CD8-positive, alpha-beta memory T cell (primary cell): Measurements from ENCODE around the gene SYTL3. TPM values are rescaled to one million over a fixed set of nuclear protein-coding genes. Genes with fewer than 3 reads are reported as not detected.
"Not testable (repeated sequence)": the region's sequence is repeated elsewhere in the genome, so short reads cannot be mapped to it uniquely, and the experiment has no call there.

Experiments
- CTCF ChIA-PET: fragments of 350-600 bp; sonication (Branson Sonifier 250); formaldehyde crosslinking; loops from one replicate; lab custom pipeline; 2021; ENCODE audit warnings: antibody characterized with exemption; lab: Charles Lee
- POLR2A ChIA-PET: fragments of 350-600 bp; sonication (Branson Sonifier 250); formaldehyde crosslinking; loops from one replicate; lab custom pipeline; 2021; ENCODE audit warnings: antibody characterized with exemption; lab: Charles Lee
- DNase-seq, 5 donors: peaks; one replicate each; pipeline versions ENCODE4 v3.0.0 to v3.0.0-alpha.2; 2020 to 2022; ENCODE audit warnings: mixed read lengths in 1 of 5
- H3K27ac ChIP-seq: one replicate; pipeline ENCODE4 v1.7.0; 2013; ENCODE audit warnings: low read depth, mild to moderate bottlenecking, low read length, moderate library complexity
- H3K27me3 ChIP-seq: 2 replicates; pipeline ENCODE4 v1.7.0; 2013; ENCODE audit warnings: low read length, mild to moderate bottlenecking; ENCODE audit not compliant: insufficient read depth, poor library complexity, severe bottlenecking
- H3K36me3 ChIP-seq: 2 replicates; pipeline ENCODE4 v1.7.0; 2013; ENCODE audit warnings: mild to moderate bottlenecking, low read length, moderate library complexity; ENCODE audit not compliant: insufficient read depth
- H3K4me1 ChIP-seq: 2 replicates; pipeline ENCODE4 v1.7.0; 2013; ENCODE audit warnings: mild to moderate bottlenecking, low read length, moderate library complexity; ENCODE audit not compliant: insufficient read depth
- H3K4me3 ChIP-seq: 2 replicates; pipeline ENCODE4 v1.7.0; 2013; ENCODE audit warnings: mild to moderate bottlenecking, low read length
- H3K9me3 ChIP-seq: 2 replicates; pipeline ENCODE4 v1.7.0; 2013; ENCODE audit warnings: mild to moderate bottlenecking, low read length
- H3K27ac Mint-ChIP-seq, 8 donors: one replicate each; pipeline ENCODE4 v1.8.0; 2020 to 2021; ENCODE audit warnings: mixed read lengths in 8 of 8, mild to moderate bottlenecking in 6 of 8, inconsistent platforms in 3 of 8, moderate library complexity in 3 of 8
- H3K27me3 Mint-ChIP-seq, 2 donors: one replicate each; pipeline ENCODE4 v1.8.0; 2020 to 2021; ENCODE audit warnings: mixed read lengths in 2 of 2, mild to moderate bottlenecking in 1 of 2, moderate library complexity in 1 of 2
- H3K36me3 Mint-ChIP-seq, 3 donors: one replicate each; pipeline ENCODE4 v1.8.0; 2020 to 2021; ENCODE audit warnings: mixed read lengths in 3 of 3, inconsistent platforms in 1 of 3, mild to moderate bottlenecking in 1 of 3
- H3K4me1 Mint-ChIP-seq, 3 donors: one replicate each; pipeline ENCODE4 v1.8.0; 2020 to 2021; ENCODE audit warnings: mixed read lengths in 3 of 3, inconsistent platforms in 1 of 3, mild to moderate bottlenecking in 1 of 3
- H3K4me3 Mint-ChIP-seq, 7 donors: one replicate each; pipeline ENCODE4 v1.8.0; 2020 to 2021; ENCODE audit warnings: mixed read lengths in 7 of 7, mild to moderate bottlenecking in 6 of 7, moderate library complexity in 4 of 7, inconsistent platforms in 2 of 7
- H3K9me3 Mint-ChIP-seq, 5 donors: one replicate each; pipeline ENCODE4 v1.8.0; 2020 to 2022; ENCODE audit warnings: mixed read lengths in 5 of 5, mild to moderate bottlenecking in 3 of 5, moderate library complexity in 2 of 5, inconsistent platforms in 1 of 5
- polyA plus RNA-seq: library from polyadenylated mRNA; unstranded; fragments of 300-500 nt; fragmentation: Illumina TruSeq; gene quantifications from one replicate; pipeline ENCODE4 v1.2.3, GENCODE V29; 2021
- total RNA-seq, 2 experiments: library from RNA; stranded (reverse); gene quantifications; one replicate each; pipeline ENCODE4 v1.2.3, GENCODE V29; 2021

SYTL3 gene
- total and polyA plus RNA-seq, 3 experiments from 2014 or later = 19.5 to 102 (median 96.6) TPM

- POLR2A ChIA-PET = no interaction called here
Measured at GRCh38 chr6:158694913-158695312, 45.1 kb downstream of the SYTL3 start.

GRCh38 chr6:158697811-158698210, 48.0 kb downstream of the SYTL3 start:
- H3K4me1 Mint-ChIP-seq = peaks cover 0 to 20% (median 3%) of the 10 kb centered on the region in 3 donors
- H3K4me3 Mint-ChIP-seq = no peak overlapping the region
- POLR2A ChIA-PET = no interaction called here
- H3K9me3 Mint-ChIP-seq = no peaks in the 10 kb centered on the region
- Histone ChIP-seq H3K4me1 (no peaks in the 10 kb centered on the region), H3K4me3 (no peak overlapping the region), H3K36me3 (no peaks in the 10 kb centered on the region), H3K27me3 (no peaks in the 10 kb centered on the region), H3K9me3 (no peaks in the 10 kb centered on the region), H3K27ac (no peak overlapping the region)
- DNase-seq = no peak
- no peaks in the 10 kb centered on the region for H3K27me3 Mint-ChIP-seq
- peaks cover 0 to 59% (median 4%) of the 10 kb centered on the region in 3 donors for H3K36me3 Mint-ChIP-seq
- H3K27ac Mint-ChIP-seq = peak overlapping the region in 1 of 8 donors; percentile 52
- CTCF ChIA-PET = interaction anchor here (1.1 to 1.5 kb wide), 4 partner anchors 13 to 483 kb away, joined by 3 to 4 read pairs (median 3); no protein-coding TSS in a partner anchor

More at GRCh38 chr6:158694913-158695312, 45.1 kb downstream of the SYTL3 start:
- Mint-ChIP-seq H3K4me3 (no peak overlapping the region), H3K4me1 (peaks cover 5 to 28% (median 11%) of the 10 kb centered on the region in 3 donors), H3K27me3 (no peaks in the 10 kb centered on the region), H3K9me3 (no peaks in the 10 kb centered on the region), H3K36me3 (peaks cover 0 to 60% (median 5%) of the 10 kb centered on the region in 3 donors), H3K27ac (peak overlapping the region in 2 of 8 donors; percentile 29 to 73)
- H3K27ac ChIP-seq = no peak overlapping the region
- no peaks in the 10 kb centered on the region for H3K36me3 ChIP-seq
- no peak for DNase-seq
- H3K4me3 ChIP-seq = no peak overlapping the region
- CTCF ChIA-PET = no interaction called here
- no peaks in the 10 kb centered on the region for H3K27me3 ChIP-seq
- no peaks in the 10 kb centered on the region for H3K9me3 ChIP-seq
- H3K4me1 ChIP-seq = peaks cover 8% of the 10 kb centered on the region

GRCh38 chr6:158698931-158699330, 49.1 kb downstream of the SYTL3 start:
- H3K4me3 Mint-ChIP-seq = no peak overlapping the region
- ChIA-PET POLR2A (no interaction called here), CTCF (no interaction called here)
- H3K4me1 Mint-ChIP-seq = peaks cover 0 to 28% (median 5%) of the 10 kb centered on the region in 3 donors
- H3K9me3 ChIP-seq = no peaks in the 10 kb centered on the region
- no peak overlapping the region for H3K4me3 ChIP-seq
- H3K27ac Mint-ChIP-seq = peak overlapping the region in 1 of 8 donors; percentile 58
- no peaks in the 10 kb centered on the region for H3K27me3 ChIP-seq
- no peaks in the 10 kb centered on the region for H3K9me3 Mint-ChIP-seq
- H3K4me1 ChIP-seq = no peaks in the 10 kb centered on the region
- H3K27me3 Mint-ChIP-seq = no peaks in the 10 kb centered on the region
- H3K36me3 ChIP-seq = no peaks in the 10 kb centered on the region
- H3K36me3 Mint-ChIP-seq = peaks cover 0 to 49% (median 4%) of the 10 kb centered on the region in 3 donors
- DNase-seq = no peak
- H3K27ac ChIP-seq = no peak overlapping the region

GRCh38 chr6:158701268-158701667, 51.4 kb downstream of the SYTL3 start:
- not testable (repeated sequence) for H3K4me1 ChIP-seq, H3K9me3 ChIP-seq, DNase-seq, H3K36me3 ChIP-seq, H3K27me3 ChIP-seq, H3K4me3 ChIP-seq, H3K27me3 Mint-ChIP-seq, H3K4me3 Mint-ChIP-seq, H3K9me3 Mint-ChIP-seq, H3K27ac ChIP-seq
- CTCF ChIA-PET = interaction anchor here (0.8 to 5.6 kb wide), 4 partner anchors 11 to 272 kb away, joined by 3 to 75 read pairs (median 10); no protein-coding TSS in a partner anchor
- peaks cover 7 to 31% (median 12%) of the 10 kb centered on the region in 3 donors for H3K4me1 Mint-ChIP-seq
- peaks cover 0 to 29% (median 3%) of the 10 kb centered on the region in 3 donors for H3K36me3 Mint-ChIP-seq
- peak overlapping the region in 2 of 8 donors; percentile 62 to 78 for H3K27ac Mint-ChIP-seq
- POLR2A ChIA-PET = interaction anchor here (0.6 kb wide), 1 partner anchor 10 kb away, joined by 4 read pairs; no protein-coding TSS in a partner anchor

GRCh38 chr6:158703111-158703836, 53.4 kb downstream of the SYTL3 start:
- Mint-ChIP-seq H3K27ac (peak overlapping the region in 2 of 8 donors; percentile 38 to 74), H3K36me3 (peaks cover 0 to 28% (median 7%) of the 10 kb centered on the region in 3 donors), H3K9me3 (no peaks in the 10 kb centered on the region), H3K4me3 (peak overlapping the region in 2 of 7 donors; percentile 12 to 60), H3K4me1 (peaks cover 7 to 33% (median 12%) of the 10 kb centered on the region in 3 donors), H3K27me3 (no peaks in the 10 kb centered on the region)
- no peak overlapping the region for H3K27ac ChIP-seq
- H3K4me1 ChIP-seq = peaks cover 6% of the 10 kb centered on the region
- H3K27me3 ChIP-seq = no peaks in the 10 kb centered on the region
- ChIA-PET CTCF (interaction anchor here (0.5 to 5.6 kb wide), 38 partner anchors 12 to 431 kb away, joined by 3 to 75 read pairs (median 4); no protein-coding TSS in a partner anchor), POLR2A (interaction anchor here (1.2 kb wide), 1 partner anchor 270 kb away, joined by 4 read pairs; no protein-coding TSS in a partner anchor)
- no peaks in the 10 kb centered on the region for H3K9me3 ChIP-seq
- no peak overlapping the region for H3K4me3 ChIP-seq
- no peak for DNase-seq
- no peaks in the 10 kb centered on the region for H3K36me3 ChIP-seq

GRCh38 chr6:158703837-158704822, 54.3 kb downstream of the SYTL3 start:
- POLR2A ChIA-PET = interaction anchor here (1.2 kb wide), 1 partner anchor 269 kb away, joined by 4 read pairs; no protein-coding TSS in a partner anchor
- Histone ChIP-seq H3K27me3 (no peaks in the 10 kb centered on the region), H3K36me3 (no peaks in the 10 kb centered on the region), H3K9me3 (no peaks in the 10 kb centered on the region), H3K27ac (no peak overlapping the region), H3K4me1 (peaks cover 6% of the 10 kb centered on the region), H3K4me3 (peak overlapping the region; percentile 62)
- Mint-ChIP-seq H3K27me3 (no peaks in the 10 kb centered on the region), H3K36me3 (peaks cover 0 to 26% (median 10%) of the 10 kb centered on the region in 3 donors), H3K4me3 (peak overlapping the region; percentile 68 to 92 (median 83)), H3K27ac (peak overlapping the region; percentile 33 to 91 (median 80)), H3K9me3 (no peaks in the 10 kb centered on the region), H3K4me1 (peaks cover 7 to 33% (median 12%) of the 10 kb centered on the region in 3 donors)
- CTCF ChIA-PET = interaction anchor here (0.5 to 5.6 kb wide), 43 partner anchors 12 to 430 kb away, joined by 3 to 75 read pairs (median 4); no protein-coding TSS in a partner anchor
- DNase-seq = peak; percentile 68 to 77 (median 70)

GRCh38 chr6:158705386-158706126, 55.7 kb downstream of the SYTL3 start:
- Mint-ChIP-seq H3K27ac (peak overlapping the region in 5 of 8 donors; percentile 42 to 77 (median 72)), H3K36me3 (peaks cover 0 to 33% (median 20%) of the 10 kb centered on the region in 3 donors), H3K9me3 (no peaks in the 10 kb centered on the region), H3K4me1 (peaks cover 7 to 33% (median 12%) of the 10 kb centered on the region in 3 donors), H3K4me3 (peak overlapping the region in 1 of 7 donors; percentile 2), H3K27me3 (no peaks in the 10 kb centered on the region)
- CTCF ChIA-PET = interaction anchor here (0.7 to 2.7 kb wide), 6 partner anchors 10 to 268 kb away, joined by 3 to 12 read pairs (median 4); no protein-coding TSS in a partner anchor
- H3K9me3 ChIP-seq = no peaks in the 10 kb centered on the region
- peaks cover 6% of the 10 kb centered on the region for H3K4me1 ChIP-seq
- no peaks in the 10 kb centered on the region for H3K27me3 ChIP-seq
- H3K27ac ChIP-seq = no peak overlapping the region
- no peaks in the 10 kb centered on the region for H3K36me3 ChIP-seq
- DNase-seq = no peak
- POLR2A ChIA-PET = interaction anchor here (0.6 kb wide), 1 partner anchor 494 kb away, joined by 3 read pairs; no protein-coding TSS in a partner anchor
- H3K4me3 ChIP-seq = no peak overlapping the region
